ENCODE results near the gene SGSH.

The SGSH gene

GRCh38 chr17:80163336-80163735, 56.8 kb downstream of the SGSH start:
- Histone ChIP-seq H3K27ac (ENCODE audit: low read depth, low read length) (no peak overlapping the region), H3K36me3 (ENCODE audit: low read length) (no peaks in the 10 kb centered on the region), H3K79me2 (ENCODE audit: insufficient read depth, low read length) (no peaks in the 10 kb centered on the region), H3K9ac (ENCODE audit: low read length) (no peak overlapping the region), H3K9me3 (ENCODE audit: insufficient read depth, low read length) (no peaks in the 10 kb centered on the region), H4K20me1 (ENCODE audit: low read depth, low read length) (no peaks in the 10 kb centered on the region), H3K27me3 (ENCODE audit: low read length) (no peaks in the 10 kb centered on the region), H3K4me2 (ENCODE audit: low read depth, low read length, poor library complexity, severe bottlenecking) (no peak overlapping the region), H3F3A (ENCODE audit: insufficient read depth) (no peaks in the 10 kb centered on the region), H2AFZ (ENCODE audit: low read depth, low read length, severe bottlenecking) (no peak overlapping the region), H3K4me3 (ENCODE audit: insufficient read depth, low read length, poor library complexity, severe bottlenecking) (no peak overlapping the region), H3K9me2 (replicated peaks; ENCODE audit: insufficient read depth, low read length) (no peaks in the 10 kb centered on the region)
- TF ChIP-seq CTCF (IDR thresholded peaks at IDR 0.05; ENCODE audit: insufficient read depth, low read length, poor library complexity, severe bottlenecking): no peak
- TF ChIP-seq EZH2phosphoT487 (conservative IDR thresholded peaks at IDR 0.05; ENCODE audit: low read length): no peak

GRCh38 chr17:80160536-80160935, 59.6 kb downstream of the SGSH start:
- no peaks in the 10 kb centered on the region for H3F3A ChIP-seq (ENCODE audit: insufficient read depth)
- no peak overlapping the region for H2AFZ ChIP-seq (ENCODE audit: low read depth, low read length, severe bottlenecking)
- H3K9me2 ChIP-seq (replicated peaks; ENCODE audit: insufficient read depth, low read length): no peaks in the 10 kb centered on the region
- no peak overlapping the region for H3K27ac ChIP-seq (ENCODE audit: low read depth, low read length)
- no peaks in the 10 kb centered on the region for H3K79me2 ChIP-seq (ENCODE audit: insufficient read depth, low read length)
- H4K20me1 ChIP-seq (ENCODE audit: low read depth, low read length): no peaks in the 10 kb centered on the region
- no peak overlapping the region for H3K4me2 ChIP-seq (ENCODE audit: low read depth, low read length, poor library complexity, severe bottlenecking)
- no peak overlapping the region for H3K4me3 ChIP-seq (ENCODE audit: insufficient read depth, low read length, poor library complexity, severe bottlenecking)
- H3K9me3 ChIP-seq (ENCODE audit: insufficient read depth, low read length): no peaks in the 10 kb centered on the region
- H3K9ac ChIP-seq (ENCODE audit: low read length): no peak overlapping the region
- no peaks in the 10 kb centered on the region for H3K36me3 ChIP-seq (ENCODE audit: low read length)
- H3K27me3 ChIP-seq (ENCODE audit: low read length): no peaks in the 10 kb centered on the region
- TF ChIP-seq CTCF (IDR thresholded peaks at IDR 0.05; ENCODE audit: insufficient read depth, low read length, poor library complexity, severe bottlenecking) (no peak), EZH2phosphoT487 (conservative IDR thresholded peaks at IDR 0.05; ENCODE audit: low read length) (no peak)
